ENCODE measurements around the gene MRPS30. TPM values are rescaled to one million over a fixed set of nuclear protein-coding genes. Genes with fewer than 3 reads are reported as not detected.
"Not testable (repeated sequence)": the region's sequence is repeated elsewhere in the genome, so short reads cannot be mapped to it uniquely, and the experiment has no call there.

The MRPS30 gene
- total RNA-seq, 1 donor from 2014 or later, result 52.9 TPM

- Mint-ChIP-seq H3K4me1 (ENCODE audit: unreplicated experiment) (peaks cover 30% of the 10 kb centered on the region), H3K9me3 (no peaks in the 10 kb centered on the region), H3K27ac (peak overlapping the region; percentile 96), H3K36me3 (peaks cover 16% of the 10 kb centered on the region), H3K27me3 (no peaks in the 10 kb centered on the region), H3K4me3 (peak overlapping the region; percentile 99)
- peak; percentile 69 for DNase-seq (ENCODE audit: extremely low spot score, unreplicated experiment)
- TF ChIP-seq CTCF (conservative IDR thresholded peaks at IDR 0.05), result no peak
Measured at GRCh38 chr5:44809215-44809955, 638 bp downstream of the MRPS30 start.

DNA sequence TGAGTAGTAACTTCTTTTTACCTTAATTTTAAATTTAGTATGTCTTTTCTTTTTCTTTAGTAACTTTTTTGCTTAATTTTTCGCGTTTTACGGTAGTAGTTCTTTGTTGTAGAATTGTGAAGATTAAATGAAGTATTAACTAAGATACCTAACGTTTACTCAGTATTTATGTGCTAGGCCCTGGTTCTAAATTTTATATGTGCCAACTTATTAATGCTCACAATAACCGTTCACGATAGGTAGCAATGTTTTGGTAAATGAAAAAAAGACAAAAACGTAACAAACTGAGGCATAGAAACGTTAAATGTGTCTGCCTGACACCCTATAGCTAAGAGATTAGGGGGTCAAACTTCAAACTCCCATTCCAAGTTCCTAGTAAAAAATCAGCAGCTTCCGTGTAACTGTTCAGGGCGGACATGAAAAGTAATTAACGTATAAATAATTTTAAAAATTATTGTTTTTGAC lies 1.2 kb downstream of the MRPS30 start:
- peak overlapping the region; percentile 96 for H3K27ac Mint-ChIP-seq
- H3K36me3 Mint-ChIP-seq, result peaks cover 22% of the 10 kb centered on the region
- H3K4me3 Mint-ChIP-seq, result peak overlapping the region; percentile 99
- TF ChIP-seq CTCF (conservative IDR thresholded peaks at IDR 0.05), result no peak
- H3K9me3 Mint-ChIP-seq, result no peaks in the 10 kb centered on the region
- H3K4me1 Mint-ChIP-seq (ENCODE audit: unreplicated experiment), result peaks cover 30% of the 10 kb centered on the region
- DNase-seq (ENCODE audit: extremely low spot score, unreplicated experiment), result no peak
- no peaks in the 10 kb centered on the region for H3K27me3 Mint-ChIP-seq

GRCh38 chr5:44814761-44815160 lies 6.0 kb downstream of the MRPS30 start:
- H3K36me3 Mint-ChIP-seq, result peaks cover 26% of the 10 kb centered on the region
- TF ChIP-seq CTCF (conservative IDR thresholded peaks at IDR 0.05), result no peak
- no peaks in the 10 kb centered on the region for H3K27me3 Mint-ChIP-seq
- no peak overlapping the region for H3K27ac Mint-ChIP-seq
- H3K4me1 Mint-ChIP-seq (ENCODE audit: unreplicated experiment), result peaks cover 15% of the 10 kb centered on the region
- no peaks in the 10 kb centered on the region for H3K9me3 Mint-ChIP-seq
- DNase-seq (ENCODE audit: extremely low spot score, unreplicated experiment), result no peak
- no peak overlapping the region for H3K4me3 Mint-ChIP-seq

GRCh38 chr5:44821164-44821563 lies 12.4 kb downstream of the MRPS30 start:
- H3K27ac Mint-ChIP-seq, result no peak overlapping the region
- H3K9me3 Mint-ChIP-seq, result no peaks in the 10 kb centered on the region
- no peaks in the 10 kb centered on the region for H3K27me3 Mint-ChIP-seq
- no peak for DNase-seq (ENCODE audit: extremely low spot score, unreplicated experiment)
- no peak overlapping the region for H3K4me3 Mint-ChIP-seq
- peaks cover 13% of the 10 kb centered on the region for H3K36me3 Mint-ChIP-seq
- no peak for TF ChIP-seq CTCF (conservative IDR thresholded peaks at IDR 0.05)
- H3K4me1 Mint-ChIP-seq (ENCODE audit: unreplicated experiment), result no peaks in the 10 kb centered on the region

DNA sequence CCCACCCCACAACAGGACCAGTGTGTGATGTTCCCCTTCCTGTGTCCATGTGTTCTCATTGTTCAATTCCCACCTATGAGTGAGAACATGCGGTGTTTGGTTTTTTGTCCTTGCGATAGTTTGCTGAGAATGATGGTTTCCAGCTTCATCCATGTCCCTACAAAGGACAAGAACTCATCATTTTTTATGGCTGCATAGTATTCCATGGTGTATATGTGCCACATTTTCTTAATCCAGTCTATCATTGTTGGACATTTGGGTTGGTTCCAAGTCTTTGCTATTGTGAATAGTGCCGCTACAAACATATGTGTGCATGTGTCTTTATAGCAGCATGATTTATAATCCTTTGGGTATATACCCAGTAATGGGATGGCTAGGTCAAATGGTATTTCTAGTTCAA lies 15.9 kb downstream of the MRPS30 start:
- not testable (repeated sequence) for H3K4me3 Mint-ChIP-seq; H3K4me1 Mint-ChIP-seq (ENCODE audit: unreplicated experiment); H3K27me3 Mint-ChIP-seq; H3K27ac Mint-ChIP-seq; DNase-seq (ENCODE audit: extremely low spot score, unreplicated experiment); H3K9me3 Mint-ChIP-seq
- H3K36me3 Mint-ChIP-seq, result peaks cover 13% of the 10 kb centered on the region

- Mint-ChIP-seq H3K27ac (no peak overlapping the region), H3K27me3 (no peaks in the 10 kb centered on the region), H3K36me3 (no peaks in the 10 kb centered on the region), H3K4me3 (no peak overlapping the region), H3K9me3 (no peaks in the 10 kb centered on the region), H3K4me1 (ENCODE audit: unreplicated experiment) (no peaks in the 10 kb centered on the region)
- no peak for DNase-seq (ENCODE audit: extremely low spot score, unreplicated experiment)
- no peak for TF ChIP-seq CTCF (conservative IDR thresholded peaks at IDR 0.05)
Measured at GRCh38 chr5:44827681-44828080, 18.9 kb downstream of the MRPS30 start.
